Measurements from ENCODE around the gene DXO. TPM values are rescaled to one million over a fixed set of nuclear protein-coding genes. Genes with fewer than 3 reads are reported as not detected.

Gene DXO
- total RNA-seq, 4 donors from 2014 or later = 11.1 to 17.5 (median 12.4) TPM

- TF ChIP-seq CTCF (IDR thresholded peaks at IDR 0.05; ENCODE audit: low read depth) = no peak
These were observed 13.6 kb downstream of the DXO start for GRCh38 chr6:31958412-31958740.

GRCh38 chr6:31956796-31957195, 15.1 kb downstream of the DXO start:
- no peak for TF ChIP-seq CTCF (IDR thresholded peaks at IDR 0.05; ENCODE audit: low read depth)

GRCh38 chr6:31954511-31954910, 17.4 kb downstream of the DXO start:
- TF ChIP-seq CTCF (IDR thresholded peaks at IDR 0.05; ENCODE audit: low read depth) = no peak

- TF ChIP-seq CTCF (IDR thresholded peaks at IDR 0.05; ENCODE audit: low read depth) = no peak
These were observed 19.0 kb downstream of the DXO start for GRCh38 chr6:31952890-31953289.

GRCh38 chr6:31952140-31952805, 19.7 kb downstream of the DXO start:
- no peak for TF ChIP-seq CTCF (IDR thresholded peaks at IDR 0.05; ENCODE audit: low read depth)

GRCh38 chr6:31949926-31950548, 21.9 kb downstream of the DXO start:
- no peak for TF ChIP-seq CTCF (IDR thresholded peaks at IDR 0.05; ENCODE audit: low read depth)

GRCh38 chr6:31948753-31949413, 23.1 kb downstream of the DXO start:
- TF ChIP-seq CTCF (IDR thresholded peaks at IDR 0.05; ENCODE audit: low read depth) = no peak

Data from subcutaneous adipose tissue (tissue), 4 donors.